Measurements from ENCODE around the gene PAN3. TPM values are rescaled to one million over a fixed set of nuclear protein-coding genes. Genes with fewer than 3 reads are reported as not detected.

The PAN3 gene, protein sequence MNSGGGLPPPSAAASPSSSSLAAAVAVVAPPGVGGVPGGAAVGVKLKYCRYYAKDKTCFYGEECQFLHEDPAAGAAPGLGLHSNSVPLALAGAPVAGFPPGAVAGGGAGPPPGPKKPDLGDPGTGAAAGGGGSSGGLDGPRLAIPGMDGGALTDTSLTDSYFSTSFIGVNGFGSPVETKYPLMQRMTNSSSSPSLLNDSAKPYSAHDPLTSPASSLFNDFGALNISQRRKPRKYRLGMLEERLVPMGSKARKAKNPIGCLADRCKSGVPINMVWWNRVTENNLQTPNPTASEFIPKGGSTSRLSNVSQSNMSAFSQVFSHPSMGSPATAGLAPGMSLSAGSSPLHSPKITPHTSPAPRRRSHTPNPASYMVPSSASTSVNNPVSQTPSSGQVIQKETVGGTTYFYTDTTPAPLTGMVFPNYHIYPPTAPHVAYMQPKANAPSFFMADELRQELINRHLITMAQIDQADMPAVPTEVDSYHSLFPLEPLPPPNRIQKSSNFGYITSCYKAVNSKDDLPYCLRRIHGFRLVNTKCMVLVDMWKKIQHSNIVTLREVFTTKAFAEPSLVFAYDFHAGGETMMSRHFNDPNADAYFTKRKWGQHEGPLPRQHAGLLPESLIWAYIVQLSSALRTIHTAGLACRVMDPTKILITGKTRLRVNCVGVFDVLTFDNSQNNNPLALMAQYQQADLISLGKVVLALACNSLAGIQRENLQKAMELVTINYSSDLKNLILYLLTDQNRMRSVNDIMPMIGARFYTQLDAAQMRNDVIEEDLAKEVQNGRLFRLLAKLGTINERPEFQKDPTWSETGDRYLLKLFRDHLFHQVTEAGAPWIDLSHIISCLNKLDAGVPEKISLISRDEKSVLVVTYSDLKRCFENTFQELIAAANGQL
- total RNA-seq (2022), result 32.9 and 33.0 TPM in 2 replicates
- percentile 90 among the genes with signal in this experiment for Bru-seq, nascent RNA
- BruChase-seq, experiment 1, labeled RNA remaining after a 6-hour chase, result percentile 84 among the genes with signal in this experiment
- percentile 91 among the genes with signal in this experiment for BruChase-seq, experiment 2, labeled RNA remaining after a 2-hour chase
- long read RNA-seq, full-length matches to known transcripts, result 3 of 12 reads
- long read RNA-seq, partial matches to known transcripts, result 5 of 12 reads
- long read RNA-seq, other reads (novel, unspliced or antisense), result 4 of 12 reads

DNA sequence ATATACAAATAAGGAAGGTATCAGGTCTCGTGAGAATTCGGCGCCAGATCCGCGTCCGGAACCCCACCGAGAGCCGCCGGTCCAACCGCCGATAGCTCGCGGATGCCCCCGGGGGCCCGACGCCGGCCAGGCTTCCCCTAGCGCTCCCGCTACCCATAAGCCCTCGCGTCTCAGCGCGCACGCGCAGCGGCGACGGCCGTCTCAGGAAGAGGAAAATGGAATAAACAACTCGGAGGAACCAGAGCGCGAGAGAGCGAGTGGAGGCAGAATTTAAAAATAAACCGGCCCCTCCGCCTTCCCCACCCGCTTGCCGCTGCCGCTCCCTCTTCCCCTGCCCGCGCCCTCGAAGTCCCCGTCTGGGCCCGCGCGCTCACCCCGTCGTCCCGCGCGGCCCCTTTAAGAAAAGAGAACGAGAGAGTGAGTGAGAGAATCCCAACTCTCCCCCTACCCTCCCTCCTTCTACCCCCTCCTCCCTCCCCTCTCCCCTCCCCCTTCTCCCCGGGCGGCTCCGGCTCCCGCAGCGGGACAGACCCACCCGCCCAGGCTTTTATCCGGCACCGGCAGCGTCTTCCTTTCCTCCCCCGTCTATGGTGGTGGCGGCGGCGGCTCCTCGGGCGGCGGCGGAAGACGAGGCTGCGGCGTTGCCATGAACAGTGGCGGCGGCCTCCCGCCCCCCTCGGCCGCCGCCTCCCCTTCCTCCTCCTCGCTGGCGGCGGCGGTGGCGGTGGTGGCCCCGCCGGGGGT, at the start of gene PAN3:
Gene PAN3 (plus strand): TSS at position 534 of the 744 bp plus-strand sequence. CDS start 113 bp downstream, at position 647.
- TF ChIP-seq CTCF (IDR thresholded peaks at IDR 0.05; ENCODE audit: unreplicated experiment), result no peak
- intact Hi-C loops (cut with micrococcal nuclease), result no loop called here
- CTCF ChIA-PET, result interaction anchor here (0.6 to 0.7 kb wide), 2 partner anchors 89 to 251 kb away, joined by 5 read pairs; no protein-coding TSS in a partner anchor
- H3K36me3 Mint-ChIP-seq (ENCODE audit: insufficient read depth, unreplicated experiment), result no peaks in the 10 kb centered on the region
- no TSS peak for BruUV-seq (replicated peaks)
- H3K27me3 Mint-ChIP-seq (ENCODE audit: insufficient read depth, unreplicated experiment), result no peaks in the 10 kb centered on the region
- peak within 1 kb of the TSS; percentile 99 for H3K27ac Mint-ChIP-seq (ENCODE audit: low read depth, unreplicated experiment)
- peaks cover 29% of the 10 kb centered on the region for H3K4me1 Mint-ChIP-seq (ENCODE audit: insufficient read depth, unreplicated experiment)
- no peaks in the 10 kb centered on the region for H3K9me3 Mint-ChIP-seq (ENCODE audit: unreplicated experiment)
- H3K4me3 Mint-ChIP-seq (ENCODE audit: unreplicated experiment), result peak within 1 kb of the TSS; percentile 94
- POLR2A ChIA-PET, result interaction anchor here (0.6 to 3.1 kb wide), 13 partner anchors 9 to 857 kb away, joined by 3 to 17 read pairs (median 3); partner anchors contain the start of gene POMP
- DNase-seq (ENCODE audit: unreplicated experiment), result peak; percentile 90

DNA sequence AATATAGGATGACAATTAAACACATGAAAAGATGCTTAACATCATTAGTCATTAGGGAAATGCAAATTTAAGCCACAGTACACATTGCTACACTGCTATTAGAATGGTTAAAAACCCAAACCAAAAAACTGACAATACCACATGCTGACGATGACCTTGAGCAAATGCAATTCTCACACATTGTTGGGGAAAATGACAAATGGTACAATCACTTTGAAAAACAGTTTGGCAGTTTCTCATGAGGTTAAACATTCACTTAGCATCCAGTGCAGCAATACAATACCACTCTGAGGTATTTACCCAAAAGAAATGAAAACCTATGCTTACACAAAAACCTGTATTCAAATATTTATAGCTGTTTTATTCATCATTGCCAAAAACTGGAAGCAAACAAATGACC, 49.3 kb upstream of the PAN3 start:
- POLR2A ChIA-PET, result no interaction called here
- intact Hi-C loops (cut with micrococcal nuclease), result no loop called here
- H3K4me3 Mint-ChIP-seq (ENCODE audit: unreplicated experiment), result no peak overlapping the region
- H3K4me1 Mint-ChIP-seq (ENCODE audit: insufficient read depth, unreplicated experiment), result no peaks in the 10 kb centered on the region
- no TSS peak for BruUV-seq (replicated peaks)
- CTCF ChIA-PET, result no interaction called here
- H3K27ac Mint-ChIP-seq (ENCODE audit: low read depth, unreplicated experiment), result no peak overlapping the region
- no peaks in the 10 kb centered on the region for H3K9me3 Mint-ChIP-seq (ENCODE audit: unreplicated experiment)
- H3K36me3 Mint-ChIP-seq (ENCODE audit: insufficient read depth, unreplicated experiment), result peaks cover 6% of the 10 kb centered on the region
- no peak for DNase-seq (ENCODE audit: unreplicated experiment)
- no peak for TF ChIP-seq CTCF (IDR thresholded peaks at IDR 0.05; ENCODE audit: unreplicated experiment)
- peaks cover 46% of the 10 kb centered on the region for H3K27me3 Mint-ChIP-seq (ENCODE audit: insufficient read depth, unreplicated experiment)

DNA sequence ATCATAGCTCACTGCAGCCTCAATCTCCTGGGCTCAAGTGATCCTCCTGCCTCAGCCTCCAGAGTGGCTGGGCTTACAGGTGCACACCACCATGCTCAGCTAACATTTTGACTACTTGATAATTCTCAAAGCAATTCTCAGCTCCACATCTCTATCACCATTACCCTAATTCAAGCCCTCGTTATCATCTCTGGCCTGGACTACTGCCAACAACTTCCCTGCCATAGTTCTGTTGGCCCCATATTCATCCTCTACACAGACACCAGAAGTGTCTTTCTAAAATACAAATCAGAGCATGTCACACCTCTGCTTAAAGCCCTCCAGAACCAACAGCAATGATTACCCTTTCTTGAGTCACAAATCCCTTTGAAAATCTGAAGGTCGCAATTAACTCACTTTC, 45.9 kb upstream of the PAN3 start:
- Mint-ChIP-seq H3K4me3 (ENCODE audit: unreplicated experiment) (no peak overlapping the region), H3K4me1 (ENCODE audit: insufficient read depth, unreplicated experiment) (no peaks in the 10 kb centered on the region), H3K27me3 (ENCODE audit: insufficient read depth, unreplicated experiment) (peaks cover 52% of the 10 kb centered on the region), H3K36me3 (ENCODE audit: insufficient read depth, unreplicated experiment) (peaks cover 6% of the 10 kb centered on the region), H3K9me3 (ENCODE audit: unreplicated experiment) (no peaks in the 10 kb centered on the region), H3K27ac (ENCODE audit: low read depth, unreplicated experiment) (no peak overlapping the region)
- TF ChIP-seq CTCF (IDR thresholded peaks at IDR 0.05; ENCODE audit: unreplicated experiment), result no peak
- ChIA-PET POLR2A (no interaction called here), CTCF (no interaction called here)
- no peak for DNase-seq (ENCODE audit: unreplicated experiment)
- no TSS peak for BruUV-seq (replicated peaks)
- intact Hi-C loops (cut with micrococcal nuclease), result no loop called here

Measured in MCF 10A (cell line).